Measurements from ENCODE around the gene CXCL12.

CXCL12 gene

DNA sequence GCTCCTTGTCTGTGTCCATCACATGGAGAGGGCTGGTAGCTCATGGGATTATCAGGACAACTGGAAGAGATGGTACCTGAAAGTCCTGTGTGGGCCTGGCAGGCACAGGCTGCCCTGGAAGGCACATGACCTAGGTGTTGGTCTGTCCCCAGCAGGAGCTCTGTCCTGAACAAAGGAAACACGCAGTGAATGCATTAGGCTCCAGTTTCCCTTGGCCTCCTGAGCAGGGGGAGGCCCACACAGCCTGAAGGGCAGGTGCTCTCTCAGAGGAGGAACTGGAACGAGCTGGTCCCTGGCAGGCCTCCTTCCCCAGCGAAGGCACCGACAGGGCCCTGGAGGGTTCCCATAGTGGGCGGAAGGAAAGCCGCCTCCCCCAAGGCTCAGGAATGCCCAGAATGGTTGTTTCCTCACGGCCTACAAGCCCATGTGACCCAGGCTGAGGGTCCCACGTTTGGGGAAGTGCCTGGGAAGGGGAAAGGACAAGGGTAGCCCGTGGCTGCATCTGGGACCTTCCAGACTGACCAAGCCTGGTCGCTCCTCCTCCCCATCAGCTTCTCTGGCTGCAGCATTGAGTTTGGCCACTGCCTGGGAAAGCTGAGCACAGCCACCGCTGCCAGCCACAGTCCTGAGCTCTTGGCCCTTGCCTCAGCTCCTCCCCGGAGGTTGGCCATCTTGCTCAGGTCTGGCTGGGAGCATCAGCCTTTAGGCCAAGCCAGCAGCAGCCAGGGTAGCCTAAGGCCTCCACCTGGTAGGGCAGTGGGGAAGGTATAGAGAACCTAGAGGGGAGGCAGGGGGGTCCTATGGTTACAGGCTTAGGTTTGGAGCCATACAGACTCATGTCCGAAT lies 21.8 kb downstream of the CXCL12 start:
- DNase-seq, result no peak

DNA sequence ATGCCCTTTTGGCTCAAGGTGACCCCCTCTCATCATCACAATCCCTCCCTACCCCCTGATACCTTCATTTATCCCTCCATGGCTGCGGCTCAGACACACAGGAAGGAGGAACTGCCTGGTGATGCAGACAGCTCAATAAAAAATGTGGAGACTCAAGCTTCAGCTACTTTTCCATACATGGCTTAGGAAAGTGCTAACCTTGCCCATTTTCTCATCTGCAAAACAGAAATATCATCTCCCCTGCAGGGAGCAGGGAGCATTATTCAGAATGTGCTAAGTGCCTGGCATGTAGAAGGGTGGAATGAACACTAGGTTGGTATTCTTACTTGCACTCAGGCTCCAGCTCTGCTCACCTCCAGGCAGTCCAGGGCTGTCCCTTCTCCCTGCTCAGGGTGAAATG lies 23.8 kb downstream of the CXCL12 start:
- DNase-seq, result no peak

DNA sequence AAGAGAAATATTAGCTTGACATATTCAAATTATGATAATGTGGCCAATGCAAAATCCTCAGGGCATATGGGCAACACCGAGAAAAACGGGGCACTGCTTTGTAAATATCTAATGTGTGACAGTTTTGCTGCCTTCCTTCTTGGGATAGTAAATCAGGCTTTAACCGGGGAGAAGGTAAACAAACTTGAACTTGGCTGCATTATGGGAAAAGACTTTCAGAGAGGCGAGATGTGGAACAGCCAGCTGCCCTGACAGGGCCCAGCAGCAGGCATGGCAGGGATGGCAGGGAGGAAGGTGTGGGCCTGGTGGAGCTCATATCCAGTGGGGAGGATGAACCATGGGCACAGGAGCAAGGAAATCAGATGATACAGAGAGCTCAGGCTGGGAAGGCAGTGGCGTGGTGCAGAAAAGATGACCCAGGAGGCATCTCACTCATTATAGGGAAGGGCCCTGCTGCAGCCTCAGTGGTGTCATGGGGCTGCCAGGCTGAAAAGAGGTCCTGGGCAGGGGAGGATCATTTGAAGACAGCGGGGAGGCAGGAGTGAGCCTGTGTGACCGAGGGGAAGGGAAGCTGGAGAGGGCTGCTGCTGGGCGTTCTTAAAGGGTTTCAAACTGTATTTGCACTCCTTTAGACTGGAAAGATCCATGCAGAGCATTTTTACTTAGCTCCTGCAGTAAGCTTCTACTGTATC lies 26.7 kb downstream of the CXCL12 start:
- DNase-seq, result no peak

DNA sequence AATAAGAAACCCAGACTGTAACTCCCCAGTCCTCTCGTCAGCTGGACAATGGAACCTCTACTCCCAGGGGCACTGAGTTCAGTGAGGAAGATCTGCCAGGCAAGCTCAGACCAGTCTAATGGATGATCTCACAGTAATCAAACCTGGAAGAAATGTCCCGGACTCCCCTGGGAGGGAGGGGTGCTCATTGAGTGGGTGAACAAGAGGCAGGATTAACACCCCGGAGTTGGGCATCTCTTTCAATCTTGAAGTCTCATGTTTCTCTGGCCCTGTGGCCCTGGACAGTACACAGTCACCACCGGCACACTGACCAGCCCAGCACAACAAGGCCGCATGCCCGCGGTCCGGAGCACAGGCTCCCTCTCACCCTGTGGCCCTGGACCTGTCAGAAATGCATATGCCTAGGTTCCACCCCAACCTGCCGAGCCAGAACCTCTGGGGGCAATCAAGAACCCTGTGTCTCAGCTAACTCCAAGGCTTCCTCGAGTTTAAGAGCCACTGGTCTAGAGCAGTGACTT lies 27.8 kb downstream of the CXCL12 start:
- DNase-seq, result no peak

DNA sequence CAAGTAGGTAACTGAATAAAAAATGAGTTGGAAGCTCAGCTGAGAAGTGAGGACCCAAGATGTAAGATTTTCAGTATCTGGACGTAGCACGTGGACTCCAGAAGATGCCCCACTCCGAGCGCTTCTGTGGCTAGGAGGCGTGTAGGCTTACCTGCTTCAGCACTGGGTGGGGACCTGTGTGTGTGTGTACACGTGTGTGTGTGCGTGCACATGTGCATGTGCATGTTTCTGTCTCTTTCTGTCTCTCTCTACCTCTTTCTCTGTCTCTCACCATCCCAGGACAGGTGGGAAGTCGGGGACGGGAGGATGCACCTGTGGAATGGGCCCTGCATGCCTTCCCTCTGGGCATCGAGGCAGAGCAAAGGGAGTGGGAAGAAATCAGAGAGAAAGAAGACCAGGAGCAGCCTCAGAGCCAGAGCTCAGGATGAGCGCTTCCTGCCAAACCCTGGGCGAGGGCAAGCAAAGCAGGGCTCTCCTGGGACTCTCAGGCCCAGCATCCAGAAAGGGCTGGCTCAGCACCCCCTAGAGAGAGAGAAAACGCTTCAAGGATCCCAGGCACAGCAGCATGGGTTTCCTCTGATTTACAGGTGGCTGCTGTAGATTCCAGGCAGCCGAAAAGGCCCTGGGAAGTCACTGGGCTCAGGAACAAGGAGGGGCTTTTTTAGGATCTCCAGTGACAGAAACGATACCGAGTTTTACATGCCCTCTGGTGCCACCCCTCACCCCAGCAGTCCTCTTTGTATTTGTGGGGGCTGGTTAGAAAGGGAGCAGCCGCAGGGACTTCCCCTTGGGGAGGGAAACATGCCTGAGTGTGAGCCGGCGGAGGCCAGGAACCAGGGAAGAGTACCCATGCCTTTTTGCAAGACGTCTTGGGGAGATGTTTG lies 28.5 kb downstream of the CXCL12 start:
- DNase-seq, result no peak

DNA sequence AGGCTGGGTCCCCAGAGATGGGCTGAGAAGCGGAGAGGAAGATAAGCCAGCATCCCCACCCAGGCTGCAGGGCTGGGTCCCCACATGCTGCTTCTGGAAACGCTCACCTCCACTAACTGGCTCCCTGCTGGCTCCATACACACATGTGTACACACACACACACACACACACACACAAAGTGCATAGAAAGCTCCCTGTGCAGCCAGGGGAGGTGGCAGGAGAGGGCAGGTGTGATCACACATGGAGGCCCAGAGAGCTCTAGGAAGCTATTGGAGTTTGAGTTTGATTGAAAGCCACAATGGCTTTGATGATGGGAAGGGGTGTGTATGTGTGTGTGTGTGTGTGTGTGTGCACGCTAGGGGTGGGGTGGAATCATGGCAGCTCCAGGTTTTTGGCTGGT lies 29.3 kb downstream of the CXCL12 start:
- DNase-seq, result no peak

DNA sequence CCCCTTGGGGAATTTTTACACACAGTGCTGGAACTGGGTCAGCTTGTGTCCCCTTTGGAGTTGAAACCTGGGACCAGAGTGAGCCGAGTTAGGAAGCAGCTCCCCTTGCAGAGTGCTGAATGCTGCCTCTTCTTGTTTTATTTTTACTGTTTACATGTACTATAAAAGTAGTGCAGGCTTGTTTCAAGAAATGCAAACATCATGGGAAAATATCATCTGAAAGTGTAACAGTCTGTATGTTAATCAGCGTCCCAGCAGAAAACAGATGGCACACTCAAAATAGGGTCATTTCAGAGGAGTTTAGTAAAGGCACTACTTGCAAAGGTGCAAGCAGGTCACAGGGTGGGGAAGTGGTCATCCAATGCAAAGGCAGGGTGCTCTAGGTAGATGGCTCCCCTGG lies 30.1 kb downstream of the CXCL12 start:
- DNase-seq, result no peak

DNA sequence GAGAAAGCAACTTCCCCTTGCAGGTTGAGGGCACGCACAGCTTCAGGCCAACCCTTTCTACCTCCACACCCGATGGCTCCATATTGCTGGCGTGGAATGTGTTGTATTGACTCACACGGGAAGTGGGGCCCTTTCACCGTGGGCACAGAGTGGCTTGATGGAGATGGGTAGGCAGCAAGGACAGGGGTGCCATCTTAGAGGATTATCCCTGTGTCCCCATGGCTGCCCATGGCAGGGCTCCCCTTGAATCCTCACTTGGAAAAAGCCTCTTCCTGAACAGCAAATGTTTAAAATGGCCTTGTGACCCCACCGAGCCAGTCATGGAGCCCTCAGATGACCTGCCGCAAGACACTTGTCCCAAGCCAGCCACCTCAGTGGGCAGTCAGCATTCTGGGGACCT lies 31.2 kb downstream of the CXCL12 start:
- DNase-seq, result no peak

DNA sequence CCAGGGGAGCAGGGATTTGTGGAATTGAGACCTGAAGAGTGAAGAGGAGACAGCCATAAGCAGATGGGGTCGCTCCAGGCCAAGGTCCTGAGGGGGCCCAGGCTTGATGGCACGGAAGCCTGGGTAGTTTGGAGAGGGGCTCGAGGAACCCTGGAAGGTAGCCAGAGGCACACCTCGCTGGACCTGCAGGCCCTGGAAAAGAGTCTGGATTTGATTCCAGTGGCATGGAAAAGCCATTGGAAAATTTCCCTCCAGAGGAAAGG lies 31.8 kb downstream of the CXCL12 start:
- DNase-seq, result no peak

DNA sequence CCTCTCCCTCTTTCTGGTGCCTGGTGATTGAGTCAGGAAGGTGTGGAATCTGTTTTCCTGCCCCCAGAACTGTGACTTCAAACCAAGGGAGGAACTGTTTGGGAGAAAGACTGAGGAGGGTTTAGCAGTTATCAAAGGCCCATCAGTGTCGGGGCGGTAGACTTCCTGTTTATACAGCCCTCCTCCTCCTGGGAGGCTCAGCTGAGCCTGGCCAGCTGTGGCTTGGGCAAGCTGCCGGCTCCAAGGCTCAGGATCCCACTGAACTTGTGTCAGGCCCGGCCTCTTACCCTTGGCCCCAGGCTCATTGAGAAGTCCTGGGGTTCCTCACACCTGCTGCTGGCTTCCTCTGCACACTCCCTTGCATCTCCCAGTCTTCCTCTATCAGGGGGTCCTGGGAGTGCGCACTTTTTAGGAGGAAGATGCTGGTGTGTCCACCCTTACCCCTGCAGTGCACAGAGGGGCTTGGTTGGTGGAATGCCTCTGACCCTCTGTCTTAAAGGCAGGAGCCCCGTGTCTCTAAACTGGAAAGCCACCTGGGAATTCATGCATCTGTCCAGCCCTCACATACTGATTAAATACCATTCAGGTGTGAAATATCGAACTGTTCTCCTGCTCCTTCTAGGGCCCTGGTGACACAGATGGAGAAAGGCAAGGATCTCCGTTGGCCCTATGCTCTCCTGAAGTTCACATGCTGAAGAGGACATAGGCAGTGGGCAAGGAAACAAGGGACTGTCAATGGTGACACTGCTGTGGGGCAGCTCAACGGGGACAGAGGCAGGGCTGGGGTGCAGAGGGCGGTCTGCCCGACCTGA lies 32.4 kb downstream of the CXCL12 start:
- DNase-seq, result no peak

DNA sequence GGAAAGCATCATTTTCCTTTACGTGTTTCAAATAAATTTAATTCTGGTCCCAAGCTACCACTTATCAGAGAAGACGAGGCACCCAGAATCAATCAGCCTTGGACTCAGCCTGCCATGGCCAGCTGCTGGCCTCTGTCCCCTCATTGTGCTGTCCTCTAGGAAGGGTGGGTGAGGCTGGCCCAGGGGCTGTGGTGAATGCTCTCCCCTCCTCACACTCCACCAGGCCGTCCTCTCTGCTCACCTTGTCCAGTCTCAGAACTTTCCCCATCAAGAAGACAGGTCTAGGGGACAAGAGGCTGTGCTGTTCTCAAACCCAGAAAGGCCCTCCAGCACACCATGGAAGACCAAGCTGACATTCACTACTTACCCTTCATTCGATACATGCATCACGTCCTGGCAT lies 36.4 kb downstream of the CXCL12 start:
- no peak for DNase-seq

DNA sequence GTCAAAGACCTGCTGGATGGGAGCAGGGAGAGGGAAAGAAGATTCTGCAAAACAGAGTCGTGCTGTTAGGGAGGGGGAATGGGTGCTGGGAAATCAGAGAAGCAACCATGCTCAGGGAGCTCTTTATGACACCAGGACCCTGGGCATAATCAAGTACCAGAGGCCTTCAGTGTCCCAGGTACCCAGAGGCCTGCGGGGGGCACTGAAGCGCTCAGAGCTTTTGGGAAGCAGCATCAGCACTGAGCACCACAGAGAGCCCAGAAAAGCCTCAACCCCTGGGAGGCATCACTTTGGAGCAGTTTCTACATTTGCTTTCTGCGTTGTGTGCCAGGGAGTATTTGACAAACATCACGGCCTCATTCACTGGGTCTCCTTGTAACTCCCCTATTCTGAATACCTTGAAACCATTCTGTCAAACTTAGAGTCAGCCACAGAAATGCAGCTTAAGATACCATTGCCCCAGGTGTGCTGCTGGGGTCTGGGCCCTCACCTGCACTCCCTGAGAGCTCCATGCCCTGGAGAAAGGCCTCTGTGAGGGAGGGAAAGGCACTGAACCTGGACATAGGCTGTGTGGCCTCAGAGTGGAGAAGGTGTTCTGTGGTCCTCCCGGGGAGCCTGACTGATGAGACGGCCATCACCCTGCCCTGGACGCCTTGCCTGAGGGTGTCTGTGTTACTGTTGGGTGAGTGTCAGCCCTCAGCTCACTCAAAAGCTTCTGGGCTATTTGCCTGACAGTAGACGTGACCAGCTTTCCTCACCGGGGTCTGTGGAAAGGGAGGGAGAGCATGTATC lies 37.1 kb downstream of the CXCL12 start:
- DNase-seq, result no peak

DNA sequence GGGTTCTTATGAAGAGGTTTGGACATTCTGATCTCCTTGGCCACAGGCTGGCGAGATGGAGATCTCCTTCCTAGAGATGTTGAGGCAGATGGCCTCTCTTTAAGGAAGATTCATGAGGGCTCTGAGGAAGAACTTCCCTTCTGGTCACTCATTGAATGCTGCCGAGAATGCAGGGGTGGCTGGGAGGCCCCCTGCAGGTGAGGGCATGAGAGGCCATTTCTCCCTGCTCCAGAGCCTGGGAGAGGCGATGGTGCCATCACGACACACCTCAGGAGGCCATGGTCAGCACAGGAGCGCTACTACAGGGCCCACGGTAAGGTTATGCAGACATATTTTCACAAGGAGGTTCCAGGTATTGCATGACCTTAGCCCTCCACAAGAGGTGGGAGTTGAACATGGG lies 40.2 kb downstream of the CXCL12 start:
- DNase-seq, result no peak

DNA sequence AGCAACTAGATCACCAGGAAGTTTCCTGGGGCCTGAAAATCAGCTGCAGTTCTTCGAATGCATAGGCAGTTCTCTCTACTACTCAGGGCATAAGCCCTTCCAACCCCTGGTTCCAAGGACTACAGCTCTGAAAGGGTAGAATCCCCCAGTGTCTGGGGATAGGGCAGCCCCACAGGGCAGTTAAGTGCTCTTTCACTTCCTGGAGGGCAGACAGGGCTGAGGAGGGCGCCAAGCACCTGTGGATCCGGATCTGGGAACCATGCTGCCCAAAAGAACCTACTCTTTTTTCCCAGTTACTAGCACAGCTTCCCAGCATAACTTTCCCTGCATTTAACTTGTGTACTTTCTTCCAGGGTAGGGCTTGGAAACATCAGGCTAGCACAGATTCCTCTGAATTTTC lies 41.1 kb downstream of the CXCL12 start:
- DNase-seq, result no peak

DNA sequence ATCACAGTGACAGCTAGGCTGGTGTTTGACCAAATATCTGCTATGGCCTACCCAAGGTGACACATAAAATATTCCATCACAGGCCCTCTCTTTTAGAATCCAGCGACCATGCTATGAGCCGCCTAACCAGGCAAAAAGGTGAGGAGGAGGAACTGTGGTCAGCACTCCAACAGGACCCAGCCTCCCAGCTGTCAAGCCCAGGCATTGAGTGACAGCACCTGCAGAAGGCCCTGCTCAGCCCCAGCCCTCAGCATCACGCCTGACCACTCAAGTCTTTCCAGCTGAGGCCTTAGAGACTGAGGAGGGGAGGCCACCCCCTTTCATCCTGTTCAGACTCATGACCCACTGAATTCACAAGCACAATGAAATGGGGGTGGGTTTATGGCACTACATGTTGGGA lies 43.0 kb downstream of the CXCL12 start:
- DNase-seq, result no peak

DNA sequence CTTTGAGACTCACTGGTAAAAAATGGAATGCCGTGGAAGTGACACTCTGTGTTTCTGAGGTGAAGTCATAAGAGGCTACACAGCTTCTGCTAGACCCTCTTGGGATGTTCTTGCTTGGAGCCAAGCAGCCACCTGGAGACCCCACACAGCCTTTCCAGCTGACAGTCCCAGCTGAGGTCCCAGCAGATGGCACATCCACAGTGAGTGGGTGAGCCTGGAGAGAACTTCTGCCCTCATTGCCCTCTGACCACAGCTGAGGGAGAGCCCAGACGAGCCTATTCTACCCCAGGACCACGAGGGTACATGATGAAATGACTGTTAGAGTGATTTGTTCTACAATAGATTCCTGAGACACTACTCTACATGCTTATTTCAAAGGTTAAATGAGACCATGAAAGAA lies 44.3 kb downstream of the CXCL12 start:
- no peak for DNase-seq

DNA sequence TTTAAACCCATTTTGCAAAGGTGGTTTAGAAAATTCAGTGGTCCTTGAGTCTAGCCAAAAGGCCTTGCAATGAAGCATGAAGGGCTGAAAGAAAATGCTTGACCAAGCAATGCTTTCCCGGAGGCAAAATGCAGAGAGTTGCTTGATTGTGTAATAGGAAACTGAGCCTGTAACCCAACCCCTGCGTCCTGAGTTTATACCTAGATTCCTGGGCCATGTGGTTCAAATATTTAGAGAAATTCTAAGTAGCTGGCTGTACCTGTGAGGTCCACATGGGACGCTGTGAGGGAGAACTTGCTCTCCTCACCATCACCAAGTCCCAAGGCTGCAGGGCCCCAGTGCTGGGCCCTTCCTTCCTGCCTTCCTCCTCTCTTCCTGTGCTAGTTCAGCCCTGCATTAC lies 45.7 kb downstream of the CXCL12 start:
- DNase-seq, result no peak

DNA sequence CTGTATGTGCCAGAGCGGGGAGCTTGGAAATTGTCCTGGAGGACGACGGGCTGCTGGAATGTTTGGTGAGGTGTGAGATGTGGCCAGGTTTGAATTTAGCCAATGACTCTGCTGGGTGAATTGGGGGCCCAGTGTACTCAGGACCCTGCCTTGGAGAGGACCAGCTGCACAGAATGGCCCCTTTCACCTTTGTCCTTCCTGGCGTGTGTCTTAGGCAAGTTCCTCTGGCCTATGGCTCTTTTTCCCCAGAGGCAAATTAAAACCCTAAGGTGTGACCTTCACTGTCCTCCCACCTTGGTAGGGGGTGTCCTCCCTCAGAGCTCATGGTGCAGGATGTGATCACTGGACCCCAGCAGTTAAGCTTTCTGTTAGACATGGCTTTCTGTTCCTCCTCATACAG lies 47.8 kb downstream of the CXCL12 start:
- no peak for DNase-seq

DNA sequence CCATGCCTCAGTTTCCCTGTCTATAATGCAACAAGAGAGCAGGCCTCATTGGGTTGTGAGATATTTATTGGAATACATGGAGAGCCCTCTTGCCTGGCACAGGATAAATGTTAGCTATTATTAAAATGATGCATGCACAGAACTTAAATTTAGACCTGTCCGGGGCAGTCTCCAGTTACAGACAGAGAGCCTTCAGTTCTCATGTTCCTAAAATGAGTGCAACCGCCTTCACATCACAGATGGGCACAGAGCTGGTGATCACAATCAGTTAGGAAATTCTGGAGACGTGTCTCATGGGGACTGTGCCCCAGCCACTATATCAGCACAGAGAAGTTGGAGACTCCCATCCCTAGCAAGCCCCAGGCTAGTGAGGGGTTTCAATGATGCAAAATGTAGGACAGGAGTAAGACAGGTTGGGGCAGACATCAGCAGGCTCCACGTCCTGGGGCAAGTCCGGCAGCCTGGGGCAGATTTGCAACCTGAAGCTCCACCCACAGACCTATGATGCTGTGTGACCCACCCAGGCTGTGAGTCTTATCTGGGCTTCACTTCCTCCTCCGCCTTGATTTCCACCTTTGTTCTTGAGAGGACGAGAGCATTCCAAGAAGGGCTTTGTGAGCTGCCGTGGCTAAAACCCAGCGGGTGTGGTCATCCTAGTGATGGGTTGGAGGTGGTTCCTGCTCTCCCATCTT lies 49.4 kb downstream of the CXCL12 start:
- no peak for DNase-seq

DNA sequence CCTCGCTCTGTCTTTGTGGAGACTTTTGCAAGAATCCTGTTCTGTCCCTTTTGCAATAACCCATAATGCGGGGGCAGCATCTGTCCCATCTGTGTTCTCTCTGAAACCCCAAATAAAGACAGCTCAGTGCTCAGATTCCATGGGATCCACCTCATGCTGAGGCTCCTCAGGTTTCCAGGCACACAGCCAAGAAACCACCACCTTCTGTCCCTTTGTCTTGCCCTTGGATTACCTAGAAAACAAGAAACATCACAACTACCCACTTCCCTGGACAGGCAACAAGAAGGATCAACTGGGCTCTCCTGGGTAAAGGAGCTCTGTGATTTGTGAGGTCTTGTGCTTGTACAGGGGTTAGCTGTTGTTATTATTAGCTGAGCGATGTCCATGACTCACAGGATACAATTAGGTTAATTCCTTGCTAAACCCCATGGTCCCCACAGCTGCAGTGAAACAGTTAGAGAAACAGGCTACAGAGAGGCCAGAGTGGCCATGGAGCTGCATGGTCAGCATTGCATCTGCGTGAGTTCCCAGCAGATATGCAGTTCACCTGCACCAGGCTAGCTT lies 50.2 kb downstream of the CXCL12 start:
- no peak for DNase-seq

DNA sequence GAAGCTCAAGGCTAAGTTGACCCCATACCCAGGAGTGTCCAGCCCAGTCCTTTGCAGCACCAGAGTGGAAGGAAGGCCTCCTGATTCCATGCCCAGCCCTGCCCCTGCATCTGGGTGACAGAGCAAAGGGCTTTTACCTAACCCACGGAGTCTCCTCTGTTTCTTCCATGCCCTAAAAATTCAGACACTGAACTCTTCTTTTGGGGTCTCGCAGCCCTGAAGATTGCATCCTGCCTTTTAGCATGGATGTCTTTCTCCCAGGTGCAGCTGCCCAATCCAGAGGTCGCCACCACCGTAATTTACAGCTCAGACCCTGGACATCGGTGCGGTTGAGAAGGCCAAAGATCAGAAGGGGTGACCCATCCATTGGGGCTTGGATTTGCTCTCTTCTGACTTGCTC lies 50.8 kb downstream of the CXCL12 start:
- DNase-seq, result no peak

Measured in left hindlimb (tissue), 1 donor.